HCT116 (cell line): ENCODE results near the gene DIP2B. TPM values are rescaled to one million over a fixed set of nuclear protein-coding genes. Genes with fewer than 3 reads are reported as not detected.

Experiments used
- ATAC-seq: fragments of 200-7000 bp; cut with Tn5 transposase; 2 replicates; pipeline ENCODE4 v1.9.1; 2020; ENCODE audit warnings: mild to moderate bottlenecking, moderate library complexity
- BruUV-seq: library from RNA; stranded (reverse); fragments of 400-500 nt; replicated peaks from 2 replicates; lab custom pipeline; 2021; lab: Mats Ljungman, UMichigan
- CTCF ChIA-PET: fragments of 300-600 bp; sonication (Branson Sonifier 250); formaldehyde crosslinking; loops from one replicate; lab custom pipeline; 2021; ENCODE audit warnings: antibody characterized with exemption; lab: Charles Lee
- POLR2A ChIA-PET: fragments of 300-600, 350-600 bp; sonication (Branson Sonifier 250); formaldehyde crosslinking; loops from one replicate; lab custom pipeline; 2021; ENCODE audit warnings: antibody characterized with exemption; lab: Charles Lee
- RAD21 ChIA-PET, 2 experiments: fragments of 300-600 bp; sonication (Branson Sonifier 250); formaldehyde crosslinking; loops; one replicate each; lab custom pipeline; 2023; ENCODE audit warnings: low total read pairs in 2 of 2; ENCODE audit not compliant: uncharacterized antibody in 2 of 2, unreplicated experiment in 2 of 2, low non-redundant PET in 1 of 2; lab: Charles Lee
- DNase-seq: peaks from one replicate; pipeline ENCODE4 v3.0.0-alpha.2; 2010; ENCODE audit warnings: low read depth, low spot score
- H2AFZ ChIP-seq: fragments of 200-600 bp; shearing (Covaris generic), sonication (generic); 2 replicates; pipeline ENCODE4 v1.6.1; 2017; ENCODE audit warnings: low read depth, mixed run types, mixed read lengths, antibody characterized with exemption, low read length; ENCODE audit not compliant: poor library complexity, severe bottlenecking
- H3K27ac ChIP-seq: 2 replicates; pipeline ENCODE4 v1.5.1; 2012; ENCODE audit warnings: low read depth, low read length
- H3K27me3 ChIP-seq: fragments of 200-600 bp; sonication (generic); 2 replicates; pipeline ENCODE4 v1.6.1; 2016; ENCODE audit warnings: mixed run types, low read length, mixed read lengths; ENCODE audit not compliant: insufficient read depth
- H3K36me3 ChIP-seq, 2 experiments: fragments of 200-500 bp in 1 of 2; fragments of 200-600 bp in 1 of 2; sonication (Bioruptor generic) in 1 of 2; sonication (generic) in 1 of 2; 2 replicates each; pipeline versions ENCODE4 v1.5.1 to v1.6.1; 2014 to 2016; ENCODE audit warnings: low read length in 2 of 2, inconsistent platforms in 1 of 2, mixed read lengths in 1 of 2, mixed run types in 1 of 2; ENCODE audit not compliant: insufficient read depth in 2 of 2, control insufficient read depth in 1 of 2
- H3K4me1 ChIP-seq, 2 experiments: fragments of 200-600 bp in 1 of 2; sonication (generic) in 1 of 2; 2 replicates each; pipeline versions ENCODE4 v1.5.1 to v1.6.1; 2012 to 2017; ENCODE audit warnings: low read length in 2 of 2, inconsistent platforms in 1 of 2, mild to moderate bottlenecking in 1 of 2, mixed read lengths in 1 of 2, mixed run types in 1 of 2, moderate library complexity in 1 of 2; ENCODE audit not compliant: insufficient read depth in 2 of 2, control insufficient read depth in 1 of 2
- H3K4me2 ChIP-seq: fragments of 200-600 bp; sonication (generic); 2 replicates; pipeline ENCODE4 v1.6.1; 2017; ENCODE audit warnings: mixed run types, low read length, mixed read lengths
- H3K4me3 ChIP-seq, 2 experiments: fragments of 200-600 bp in 1 of 2; sonication (generic) in 1 of 2; replicated peaks in 1 of 2; 2 replicates each; pipeline ENCODE4 v1.5.1; 2011 to 2016; ENCODE audit warnings: low read length in 2 of 2, control low read depth in 1 of 2, low read depth in 1 of 2, mild to moderate bottlenecking in 1 of 2, mixed read lengths in 1 of 2, mixed run types in 1 of 2
- H3K79me2 ChIP-seq: fragments of 200-600 bp; sonication (generic); 2 replicates; pipeline ENCODE4 v1.6.1; 2017; ENCODE audit warnings: mild to moderate bottlenecking, mixed run types, low read length, moderate library complexity, mixed read lengths; ENCODE audit not compliant: insufficient read depth
- H3K9ac ChIP-seq: fragments of 200-600 bp; sonication (generic); 2 replicates; pipeline ENCODE4 v1.6.1; 2016; ENCODE audit warnings: low read length, mixed read lengths
- H3K9me2 ChIP-seq: fragments of 200-600 bp; sonication (generic), shearing (Covaris generic); 2 replicates; pipeline ENCODE4 v1.6.1; 2017; ENCODE audit warnings: mixed run types, mild to moderate bottlenecking, moderate library complexity; ENCODE audit not compliant: insufficient read depth
- H3K9me3 ChIP-seq, 2 experiments: fragments of 200-500 bp in 1 of 2; fragments of 200-600 bp in 1 of 2; sonication (Bioruptor generic) in 1 of 2; sonication (generic) in 1 of 2; 2 replicates each; pipeline ENCODE4 v1.6.1; 2014 to 2017; ENCODE audit warnings: low read length in 2 of 2, mixed read lengths in 2 of 2, inconsistent platforms in 1 of 2, low read depth in 1 of 2, mild to moderate bottlenecking in 1 of 2, mixed run types in 1 of 2, moderate library complexity in 1 of 2; ENCODE audit not compliant: control insufficient read depth in 1 of 2, insufficient read depth in 1 of 2
- H4K20me1 ChIP-seq: fragments of 200-600 bp; sonication (generic), shearing (Covaris generic); 2 replicates; pipeline ENCODE4 v1.6.1; 2017; ENCODE audit warnings: mixed run types, mild to moderate bottlenecking, moderate library complexity; ENCODE audit not compliant: insufficient read depth
- CTCF ChIP-seq, 3 experiments: fragments of 200-600 bp in 1 of 3; sonication (generic) in 1 of 3; IDR thresholded peaks in 2 of 3; conservative IDR thresholded peaks in 1 of 3; 2 replicates each; pipeline ENCODE4 v1.5.1; 2012 to 2017; ENCODE audit warnings: low read depth in 2 of 3, low read length in 2 of 3, antibody characterized with exemption in 1 of 3, borderline replicate concordance in 1 of 3, control low read depth in 1 of 3, mild to moderate bottlenecking in 1 of 3, mixed read lengths in 1 of 3, mixed run types in 1 of 3, moderate library complexity in 1 of 3; ENCODE audit not compliant: insufficient read depth in 1 of 3
- MAX ChIP-seq: IDR thresholded peaks from 2 replicates; pipeline ENCODE4 v1.6.1; 2012
- intact Hi-C: fragments of 100-400 bp; cut with micrococcal nuclease; formaldehyde crosslinking; loops from 2 replicates; pipeline ENCODE4 v1.10.0; 2022
- total RNA-seq: library from RNA; stranded (reverse); gene quantifications from one replicate; pipeline ENCODE4 v1.2.1, GENCODE V29; 2021; ENCODE audit not compliant: unreplicated experiment

DIP2B gene
- total RNA-seq, 1 experiment from 2014 or later = 32.3 TPM

- H3K79me2 ChIP-seq = peaks cover 46% of the 10 kb centered on the region
- peak overlapping the region; percentile 93 for H3K4me2 ChIP-seq
Observed at GRCh38 chr12:50787618-50788017, 282.8 kb downstream of the DIP2B start.

More at GRCh38 chr12:50787618-50788017, 282.8 kb downstream of the DIP2B start:
- no peaks in the 10 kb centered on the region for H3K9me2 ChIP-seq
- no TSS peak for BruUV-seq
- no peaks in the 10 kb centered on the region for H3K9me3 ChIP-seq
- no peaks in the 10 kb centered on the region for H3K36me3 ChIP-seq
- TF ChIP-seq CTCF (IDR thresholded peaks at IDR 0.05 in 2 of 3, conservative IDR thresholded peaks at IDR 0.05 in 1 of 3; ENCODE audit: borderline replicate concordance in 1 of 3, insufficient read depth in 1 of 3, low read depth in 2 of 3, low read length in 2 of 3) (no peak), MAX (0 out of 2 replicates have a peak, but pooled peaks have one; percentile 9)
- peak overlapping the region; percentile 79 for H3K9ac ChIP-seq
- H3K4me3 ChIP-seq = no peak overlapping the region
- H3K4me1 ChIP-seq = peaks cover 61 to 74% of the 10 kb centered on the region in 2 experiments
- DNase-seq = no peak
- ChIA-PET RAD21 (interaction anchor here in 1 of 2 experiments (1.2 kb wide), 1 partner anchor 12 kb away, joined by 3 read pairs; no protein-coding TSS in a partner anchor), POLR2A (no interaction called here), CTCF (interaction anchor here (0.9 kb wide), 1 partner anchor 24 kb away, joined by 3 read pairs; the partner anchor contains the start of gene ATF1)
- peak overlapping the region; percentile 87 for H3K27ac ChIP-seq
- no peaks in the 10 kb centered on the region for H4K20me1 ChIP-seq
- intact Hi-C loops = no loop called here
- no peak overlapping the region for H2AFZ ChIP-seq
- no peak for ATAC-seq
- no peaks in the 10 kb centered on the region for H3K27me3 ChIP-seq
